GM19468 (cell line): Measurements from ENCODE around the gene MARK1.
"Not testable (repeated sequence)": the region's sequence is repeated elsewhere in the genome, so short reads cannot be mapped to it uniquely, and the experiment has no call there.

Source experiments
- ATAC-seq: cut with Tn5 transposase; IDR thresholded peaks from one replicate; pipeline ENCODE4 v1.9.1; 2021; ENCODE audit warnings: mild to moderate bottlenecking, moderate library complexity, moderate number of reproducible peaks; ENCODE audit not compliant: unreplicated experiment; ENCODE audit errors: extremely low read depth

The MARK1 gene

DNA sequence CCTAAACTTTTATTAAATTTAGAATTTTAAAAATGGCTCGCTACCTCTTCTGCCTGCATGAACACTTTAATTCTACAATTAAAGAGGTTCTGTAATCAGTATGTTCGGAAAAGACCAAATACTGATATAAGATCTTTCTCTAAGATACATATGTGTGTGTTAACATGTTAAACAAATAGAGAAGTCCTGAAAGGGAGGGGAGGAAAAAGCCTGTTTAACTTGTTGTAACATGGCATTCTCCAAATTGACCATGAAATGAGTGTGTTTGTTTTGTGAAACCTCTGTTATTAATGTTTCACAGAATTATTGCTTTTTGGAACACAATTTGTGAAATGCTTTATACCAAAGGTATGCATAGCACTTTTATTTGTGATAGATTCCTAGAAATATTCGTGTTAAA, 77.0 kb downstream of the MARK1 start:
- no peak for ATAC-seq

DNA sequence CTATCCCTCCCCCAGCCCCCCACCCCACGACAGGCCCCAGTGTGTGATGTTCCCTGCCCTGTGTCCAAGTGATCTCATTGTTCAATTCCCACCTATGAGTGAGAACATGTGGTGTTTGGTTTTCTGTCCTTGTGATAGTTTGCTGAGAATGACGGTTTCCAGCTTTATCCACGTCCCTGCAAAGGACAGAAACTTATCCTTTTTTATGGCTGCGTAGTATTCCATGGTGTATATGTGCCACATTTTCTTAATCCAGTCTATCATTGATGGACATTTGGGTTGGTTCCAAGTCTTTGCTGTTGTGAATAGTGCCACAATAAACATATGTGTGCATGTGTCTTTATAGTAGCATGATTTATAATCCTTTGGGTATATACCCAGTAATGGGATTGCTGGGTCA, 77.7 kb downstream of the MARK1 start:
- not testable (repeated sequence) for ATAC-seq

DNA sequence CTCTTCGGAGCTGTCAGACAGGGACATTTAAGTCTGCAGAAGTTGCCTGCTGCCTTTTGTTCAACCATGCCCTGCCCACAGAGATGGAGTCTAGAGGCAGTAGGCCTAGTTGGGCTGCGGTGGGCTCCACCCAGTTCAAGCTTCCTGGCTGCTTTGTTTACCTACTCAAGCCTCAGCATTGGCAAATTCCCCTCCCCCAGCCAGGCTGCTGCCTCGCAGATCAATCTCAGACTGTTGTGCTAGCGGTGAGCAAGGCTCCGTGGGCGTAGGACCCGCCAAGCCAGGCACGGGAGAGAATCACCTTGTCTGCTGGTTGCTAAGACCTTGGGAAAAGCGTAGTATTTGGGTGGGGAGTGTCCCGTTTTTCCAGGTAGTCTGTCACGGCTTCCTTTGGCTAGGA, 83.2 kb downstream of the MARK1 start:
- not testable (repeated sequence) for ATAC-seq

DNA sequence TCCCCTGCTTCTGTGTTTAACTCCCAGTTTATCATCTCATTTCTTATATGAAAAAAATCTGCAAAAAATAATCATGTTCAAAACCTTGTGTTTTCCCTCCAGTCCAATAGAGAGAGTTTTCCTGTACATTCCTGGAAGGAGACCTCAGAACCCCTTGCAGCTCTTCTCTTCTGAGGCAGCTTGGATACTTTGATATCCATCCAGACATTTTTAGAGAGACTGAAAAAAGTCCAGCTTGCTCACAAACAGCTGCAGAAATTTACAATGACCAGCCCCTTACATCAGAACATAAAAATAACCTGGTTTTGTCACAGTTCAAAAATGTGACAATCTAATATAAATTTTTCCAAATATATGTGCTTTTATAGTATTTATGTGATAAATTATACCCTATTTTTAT, 88.9 kb downstream of the MARK1 start:
- ATAC-seq, result no peak

GRCh38 chr1:220628431-220628830, 100.5 kb downstream of the MARK1 start:
- no peak for ATAC-seq

- ATAC-seq, result no peak
These were observed 103.4 kb downstream of the MARK1 start for GRCh38 chr1:220631238-220631815.

DNA sequence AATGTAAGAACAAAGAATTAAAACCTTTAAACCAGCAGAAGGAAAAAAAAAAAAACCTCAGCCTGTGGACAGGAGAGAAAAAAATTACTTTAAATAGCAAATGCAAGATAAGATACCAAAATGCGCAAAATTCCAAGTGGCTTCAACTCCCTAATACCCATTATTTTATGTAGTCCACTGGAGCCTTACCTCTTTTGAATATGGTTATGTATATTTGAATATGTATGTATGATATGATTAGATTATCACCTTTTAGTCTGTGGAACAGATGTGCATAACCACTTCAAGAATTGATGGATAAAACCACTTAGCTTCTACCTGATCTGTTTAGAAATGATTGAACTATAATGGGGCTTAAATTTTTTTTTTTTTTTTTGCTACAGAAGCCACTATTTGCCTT, 109.8 kb downstream of the MARK1 start:
- no peak for ATAC-seq

GRCh38 chr1:220642285-220642684, 114.3 kb downstream of the MARK1 start:
- no peak for ATAC-seq

DNA sequence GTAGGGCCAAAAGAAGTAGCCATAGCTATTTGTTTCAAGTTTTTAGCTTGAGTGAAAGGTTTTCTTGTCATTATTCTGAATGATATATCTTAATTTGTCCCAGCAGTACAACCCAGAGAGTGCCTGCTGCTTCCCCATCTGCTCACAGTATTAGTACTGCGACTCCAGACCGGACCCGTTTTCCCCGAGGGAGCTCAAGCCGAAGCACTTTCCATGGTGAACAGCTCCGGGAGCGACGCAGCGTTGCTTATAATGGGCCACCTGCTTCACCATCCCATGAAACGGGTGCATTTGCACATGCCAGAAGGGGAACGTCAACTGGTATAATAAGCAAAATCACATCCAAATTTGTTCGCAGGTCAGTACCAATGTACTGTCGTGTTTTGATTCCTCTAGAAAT, 125.1 kb downstream of the MARK1 start:
- ATAC-seq, result no peak

GRCh38 chr1:220655509-220655908, 127.6 kb downstream of the MARK1 start:
- peak; percentile 61 for ATAC-seq

- ATAC-seq, result no peak
These were observed 128.2 kb downstream of the MARK1 start for GRCh38 chr1:220655961-220656740.

DNA sequence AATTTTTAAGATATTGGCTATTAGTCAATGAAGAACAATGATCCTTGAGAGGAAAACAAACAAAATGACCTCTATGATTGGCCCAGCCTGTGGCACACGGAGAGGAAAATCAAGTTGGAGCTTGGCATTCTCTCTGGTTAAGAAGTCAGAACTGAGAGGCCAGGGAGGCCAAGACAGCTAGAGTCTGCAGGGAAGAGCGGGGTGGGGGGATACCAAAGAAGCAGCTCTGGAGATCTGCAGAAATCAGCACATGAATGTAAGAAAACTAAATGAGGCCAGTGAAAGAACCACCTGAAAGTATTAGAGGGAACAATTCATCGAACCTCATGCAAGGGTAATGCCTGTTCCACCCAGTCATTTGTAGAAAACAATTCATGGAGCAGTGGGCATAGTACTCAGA, 138.4 kb downstream of the MARK1 start:
- ATAC-seq, result no peak

DNA sequence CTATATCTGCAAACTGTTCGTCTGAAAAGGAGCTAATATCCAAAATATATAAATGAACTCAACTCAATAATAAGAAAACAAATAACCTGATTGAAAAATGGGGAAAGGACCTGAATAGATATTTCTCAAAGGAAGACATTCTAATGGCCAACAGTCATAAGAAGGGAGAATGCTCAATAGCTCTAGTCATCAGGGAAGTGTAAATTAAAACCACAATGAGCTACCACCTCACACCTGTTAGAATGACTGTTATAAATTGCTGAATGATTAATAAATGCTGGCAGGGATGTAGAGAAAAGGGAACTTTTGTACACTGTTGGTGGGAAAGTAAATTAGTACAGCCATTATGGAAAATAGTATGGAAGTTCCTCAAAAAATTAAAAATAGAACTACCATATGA, 141.1 kb downstream of the MARK1 start:
- ATAC-seq, result no peak

- ATAC-seq, result no peak
These were observed 142.4 kb downstream of the MARK1 start for GRCh38 chr1:220670365-220670764.

DNA sequence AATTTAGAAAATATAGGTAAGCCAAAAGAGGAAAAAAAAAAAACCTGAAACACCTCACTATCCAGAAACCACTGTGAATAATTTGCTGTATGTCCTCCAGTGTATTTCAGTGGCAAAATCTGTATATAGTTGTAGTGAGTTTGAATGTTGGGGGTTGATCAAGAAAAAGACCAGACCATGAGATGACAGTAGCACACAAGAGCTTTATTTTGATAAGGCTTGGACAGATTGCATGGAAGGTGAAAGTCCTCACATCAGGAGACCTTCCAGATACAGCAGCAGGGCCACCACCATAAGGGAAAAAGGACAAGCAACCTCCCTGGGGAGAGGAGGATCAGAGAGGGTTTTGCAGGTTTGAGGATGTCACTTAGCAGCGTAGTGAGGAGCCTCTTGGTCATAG, 146.0 kb downstream of the MARK1 start:
- ATAC-seq, result no peak

GRCh38 chr1:220677251-220677650, 149.3 kb downstream of the MARK1 start:
- ATAC-seq, result no peak

- ATAC-seq, result peak; percentile 86
These were observed 152.2 kb downstream of the MARK1 start for GRCh38 chr1:220680085-220680687.

GRCh38 chr1:220681220-220681880, 153.4 kb downstream of the MARK1 start:
- ATAC-seq, result no peak

GRCh38 chr1:220682901-220683576, 155.1 kb downstream of the MARK1 start:
- no peak for ATAC-seq

- ATAC-seq, result not testable (repeated sequence)
These were observed 155.8 kb downstream of the MARK1 start for GRCh38 chr1:220683716-220684115.
